Type B pancreatic cell (in vitro differentiated cells): ENCODE results near the gene C3orf20. TPM values are rescaled to one million over a fixed set of nuclear protein-coding genes. Genes with fewer than 3 reads are reported as not detected.

ENCODE experiments used
- DNase-seq: peaks from one replicate; pipeline ENCODE4 v3.0.0; 2021; ENCODE audit warnings: mixed read lengths; ENCODE audit not compliant: unreplicated experiment; ENCODE audit errors: extremely low spot score
- H3K27ac Mint-ChIP-seq: 2 replicates; pipeline ENCODE4 v1.8.0; 2021; ENCODE audit warnings: mild to moderate bottlenecking, mixed read lengths
- H3K27me3 Mint-ChIP-seq: 2 replicates; pipeline ENCODE4 v1.8.0; 2021; ENCODE audit warnings: mixed read lengths
- H3K36me3 Mint-ChIP-seq: 2 replicates; pipeline ENCODE4 v1.8.0; 2021; ENCODE audit warnings: mixed read lengths
- H3K4me1 Mint-ChIP-seq: one replicate; pipeline ENCODE4 v1.8.0; 2021; ENCODE audit warnings: mixed read lengths; ENCODE audit not compliant: unreplicated experiment
- H3K4me3 Mint-ChIP-seq: 2 replicates; pipeline ENCODE4 v1.8.0; 2021; ENCODE audit warnings: mild to moderate bottlenecking, mixed read lengths
- H3K9me3 Mint-ChIP-seq: 2 replicates; pipeline ENCODE4 v1.8.0; 2021; ENCODE audit warnings: mixed read lengths
- total RNA-seq: library from RNA; stranded (reverse); gene quantifications from 2 replicates; pipeline ENCODE4 v1.2.1, GENCODE V29; 2021; ENCODE audit warnings: low replicate concordance
- TF ChIP-seq, protein P1 (sequence below): fragments of 200-600 bp; sonication (generic); conservative IDR thresholded peaks from 2 replicates; pipeline ENCODE4 v1.5.0; 2021; ENCODE audit warnings: antibody characterized with exemption, mild to moderate bottlenecking

Gene C3orf20
- total RNA-seq, 1 donor from 2014 or later: 0.24 TPM

DNA sequence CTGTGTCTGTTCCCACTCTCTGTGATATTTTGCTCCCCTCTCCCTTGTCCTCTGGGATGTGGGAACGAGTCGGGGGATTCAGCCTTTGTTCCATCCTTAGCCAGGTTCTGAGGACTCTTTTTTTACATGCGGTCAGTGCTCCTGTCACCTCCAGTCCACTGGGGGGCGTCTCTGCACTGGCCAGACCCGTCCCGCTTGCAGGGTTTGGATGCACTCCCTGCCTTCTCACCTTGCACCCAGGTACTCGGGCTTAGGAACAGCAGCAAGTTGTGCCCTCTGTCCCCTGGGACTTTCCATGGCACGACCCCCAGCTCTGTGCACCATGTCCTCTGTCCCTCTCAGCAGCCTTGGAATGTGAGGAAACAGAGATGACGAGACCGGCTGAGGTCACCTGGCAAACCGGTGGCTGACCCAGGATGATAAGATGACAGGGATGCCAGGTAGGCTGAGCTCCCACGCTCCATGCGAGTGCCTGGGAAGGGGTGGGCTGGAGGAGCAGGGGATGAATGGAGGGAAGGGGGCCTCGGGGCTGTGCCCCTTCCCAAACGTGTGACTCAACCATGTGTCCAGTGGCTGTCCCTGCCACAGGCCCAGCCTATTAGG is 116.5 kb downstream of the C3orf20 start:
- TF ChIP-seq, protein P1, sequence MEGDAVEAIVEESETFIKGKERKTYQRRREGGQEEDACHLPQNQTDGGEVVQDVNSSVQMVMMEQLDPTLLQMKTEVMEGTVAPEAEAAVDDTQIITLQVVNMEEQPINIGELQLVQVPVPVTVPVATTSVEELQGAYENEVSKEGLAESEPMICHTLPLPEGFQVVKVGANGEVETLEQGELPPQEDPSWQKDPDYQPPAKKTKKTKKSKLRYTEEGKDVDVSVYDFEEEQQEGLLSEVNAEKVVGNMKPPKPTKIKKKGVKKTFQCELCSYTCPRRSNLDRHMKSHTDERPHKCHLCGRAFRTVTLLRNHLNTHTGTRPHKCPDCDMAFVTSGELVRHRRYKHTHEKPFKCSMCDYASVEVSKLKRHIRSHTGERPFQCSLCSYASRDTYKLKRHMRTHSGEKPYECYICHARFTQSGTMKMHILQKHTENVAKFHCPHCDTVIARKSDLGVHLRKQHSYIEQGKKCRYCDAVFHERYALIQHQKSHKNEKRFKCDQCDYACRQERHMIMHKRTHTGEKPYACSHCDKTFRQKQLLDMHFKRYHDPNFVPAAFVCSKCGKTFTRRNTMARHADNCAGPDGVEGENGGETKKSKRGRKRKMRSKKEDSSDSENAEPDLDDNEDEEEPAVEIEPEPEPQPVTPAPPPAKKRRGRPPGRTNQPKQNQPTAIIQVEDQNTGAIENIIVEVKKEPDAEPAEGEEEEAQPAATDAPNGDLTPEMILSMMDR: peak; percentile 80
- H3K4me1 Mint-ChIP-seq: peaks cover 28% of the 10 kb centered on the region
- DNase-seq: no peak
- no peak overlapping the region for H3K4me3 Mint-ChIP-seq
- peak overlapping the region; percentile 62 for H3K27ac Mint-ChIP-seq
- no peaks in the 10 kb centered on the region for H3K36me3 Mint-ChIP-seq
- H3K9me3 Mint-ChIP-seq: no peaks in the 10 kb centered on the region
- H3K27me3 Mint-ChIP-seq: peaks cover 62% of the 10 kb centered on the region

DNA sequence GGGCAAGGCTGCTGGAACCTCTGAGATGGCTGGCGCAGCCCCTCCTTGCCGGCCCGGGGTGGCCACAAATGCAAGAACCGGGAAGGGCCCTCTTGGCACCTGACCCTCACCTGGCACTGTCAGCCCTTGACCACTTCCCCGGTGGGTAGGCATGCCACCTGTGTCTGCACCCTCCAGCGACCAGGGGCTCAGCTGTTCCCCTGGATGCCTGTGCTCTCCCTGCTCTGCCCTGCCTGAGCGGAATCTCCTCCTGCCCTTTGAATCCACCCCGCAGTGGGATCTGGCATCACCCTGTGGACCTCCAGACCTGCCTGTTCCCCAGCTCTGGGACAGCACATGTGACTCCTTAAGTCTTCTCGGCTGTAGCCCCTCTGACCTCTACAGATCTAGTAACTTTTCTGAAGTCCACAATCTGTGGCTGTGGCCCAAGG is 117.8 kb downstream of the C3orf20 start:
- Mint-ChIP-seq H3K36me3 (no peaks in the 10 kb centered on the region), H3K4me1 (peaks cover 29% of the 10 kb centered on the region), H3K27me3 (peaks cover 60% of the 10 kb centered on the region), H3K4me3 (no peak overlapping the region), H3K27ac (no peak overlapping the region), H3K9me3 (no peaks in the 10 kb centered on the region)
- DNase-seq: no peak
- TF ChIP-seq, protein P1: no peak

DNA sequence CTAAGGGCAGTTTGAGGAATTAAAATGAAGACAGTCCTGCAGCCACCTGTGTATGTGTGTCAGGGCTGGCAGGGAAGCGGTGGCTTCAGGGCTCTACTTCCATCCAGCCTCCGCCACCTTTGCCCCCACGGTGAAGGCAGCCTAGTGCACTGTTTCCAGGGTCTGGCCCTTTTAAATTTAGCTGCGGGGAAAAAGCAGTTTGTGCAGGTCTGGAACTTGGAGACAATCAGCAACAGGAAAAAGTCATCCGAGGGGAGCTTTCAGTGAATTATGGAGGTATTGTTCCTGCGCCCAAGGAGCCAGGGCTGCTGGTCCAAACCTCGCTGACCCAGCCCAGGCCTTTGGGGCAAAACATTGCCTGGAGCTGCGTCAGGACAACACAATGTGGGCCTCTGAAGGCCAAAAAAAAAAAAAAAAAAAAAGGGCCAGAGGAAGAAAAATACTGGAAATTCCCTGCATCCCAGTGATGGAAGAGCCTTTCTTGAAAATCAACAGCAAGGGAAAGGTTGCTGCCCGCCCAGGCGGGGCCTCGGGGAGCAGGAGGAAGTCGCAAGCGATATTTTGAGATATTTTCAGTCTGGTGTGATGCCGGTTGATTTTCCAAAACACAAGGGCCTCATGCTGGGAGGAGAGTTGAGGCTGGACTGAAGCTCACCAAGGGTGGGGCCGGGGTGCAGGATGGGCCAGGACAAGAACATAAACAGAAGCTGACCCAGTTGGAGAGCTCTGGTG is 118.4 kb downstream of the C3orf20 start:
- H3K27ac Mint-ChIP-seq: no peak overlapping the region
- TF ChIP-seq, protein P1: no peak
- H3K4me1 Mint-ChIP-seq: peaks cover 25% of the 10 kb centered on the region
- DNase-seq: no peak
- no peaks in the 10 kb centered on the region for H3K36me3 Mint-ChIP-seq
- no peaks in the 10 kb centered on the region for H3K9me3 Mint-ChIP-seq
- H3K4me3 Mint-ChIP-seq: no peak overlapping the region
- peaks cover 56% of the 10 kb centered on the region for H3K27me3 Mint-ChIP-seq

DNA sequence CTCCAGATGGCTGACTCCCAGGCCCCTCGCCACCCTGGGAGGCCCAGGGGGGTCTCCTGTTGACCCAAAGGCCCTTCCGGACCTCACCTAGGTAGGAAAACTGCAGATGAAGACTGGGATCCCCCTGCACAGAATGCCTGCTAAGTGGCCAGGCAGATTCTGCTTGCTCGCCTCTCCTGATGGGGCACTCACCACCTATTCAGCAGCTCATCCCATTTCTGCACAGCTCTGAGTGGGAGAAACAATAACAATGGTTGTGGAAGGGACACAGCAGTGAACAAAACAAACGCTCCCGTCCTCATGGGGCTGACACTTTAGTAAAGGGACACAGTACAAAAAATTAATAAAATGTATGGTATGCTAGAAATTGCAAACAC is 118.9 kb downstream of the C3orf20 start:
- Mint-ChIP-seq H3K36me3 (no peaks in the 10 kb centered on the region), H3K9me3 (no peaks in the 10 kb centered on the region), H3K27me3 (peaks cover 57% of the 10 kb centered on the region), H3K27ac (no peak overlapping the region), H3K4me3 (no peak overlapping the region), H3K4me1 (peaks cover 25% of the 10 kb centered on the region)
- TF ChIP-seq, protein P1: no peak
- DNase-seq: no peak

DNA sequence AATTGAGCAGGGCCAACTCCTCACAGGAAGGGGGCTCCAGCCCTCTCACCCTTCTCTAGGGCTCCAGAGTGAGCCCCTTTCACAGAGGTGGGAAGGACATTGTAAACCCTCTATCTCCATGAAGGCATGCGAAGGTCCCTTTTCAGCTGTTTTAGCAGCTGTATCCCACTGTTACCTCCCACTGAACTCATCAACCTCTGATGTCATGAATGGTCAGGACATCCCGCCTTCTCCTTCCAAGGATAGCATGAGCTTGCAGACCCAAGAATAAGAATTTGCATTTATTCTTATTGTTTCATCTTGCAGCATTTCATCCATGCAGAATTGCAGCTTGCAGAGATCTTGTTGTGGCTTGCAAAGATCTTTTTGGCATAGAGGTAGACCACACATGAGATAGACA is 119.5 kb downstream of the C3orf20 start:
- Mint-ChIP-seq H3K4me3 (no peak overlapping the region), H3K27ac (no peak overlapping the region), H3K27me3 (peaks cover 58% of the 10 kb centered on the region), H3K9me3 (no peaks in the 10 kb centered on the region), H3K4me1 (peaks cover 25% of the 10 kb centered on the region), H3K36me3 (no peaks in the 10 kb centered on the region)
- DNase-seq: no peak
- TF ChIP-seq, protein P1: no peak
